H7 (cell line): ENCODE measurements around the gene DNAAF3. TPM values are rescaled to one million over a fixed set of nuclear protein-coding genes. Genes with fewer than 3 reads are reported as not detected.

ENCODE experiments used
- DNase-seq: peaks from one replicate; pipeline ENCODE4 v3.0.0; 2012
- H3K27me3 ChIP-seq: 2 replicates; pipeline ENCODE4 v1.6.0; 2011; ENCODE audit warnings: mild to moderate bottlenecking, low read length; ENCODE audit not compliant: control insufficient read depth, insufficient read depth
- H3K36me3 ChIP-seq: replicated peaks from 2 replicates; pipeline ENCODE4 v1.5.1; 2011; ENCODE audit warnings: low read length; ENCODE audit not compliant: control insufficient read depth, insufficient read depth
- H3K4me3 ChIP-seq: 2 replicates; pipeline ENCODE4 v1.5.1; 2011; ENCODE audit warnings: low read depth, mild to moderate bottlenecking, control low read depth, low read length, moderate library complexity; ENCODE audit not compliant: insufficient read depth
- total RNA-seq: library from RNA; depleted of rRNA; stranded (reverse); fragments of >200 nt; shearing (Covaris generic); gene quantifications from 2 replicates; pipeline ENCODE4 v1.2.3, GENCODE V29; 2014

Gene DNAAF3
- total RNA-seq, 1 experiment from 2014 or later, result 2.2 TPM

DNA sequence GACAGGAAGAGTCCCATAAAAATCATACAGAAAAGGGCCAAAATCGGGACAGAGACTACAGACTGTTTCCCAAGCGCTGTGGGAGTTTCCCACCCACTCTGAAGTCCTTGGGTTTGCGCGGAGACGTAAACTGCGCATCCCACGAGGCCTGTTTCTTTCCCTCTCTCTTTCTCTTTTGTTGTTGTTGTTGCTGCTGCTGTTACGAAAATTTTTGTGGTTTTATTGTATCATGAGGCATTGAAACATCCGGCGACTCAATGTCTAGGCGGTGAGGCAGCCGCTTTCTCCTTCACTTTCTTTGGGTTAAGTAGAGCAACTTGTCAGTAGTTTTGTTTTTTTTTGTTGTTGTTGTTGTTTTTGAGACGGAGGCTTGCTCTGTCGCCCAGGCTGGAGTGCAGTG, 47.4 kb downstream of the DNAAF3 start:
- Histone ChIP-seq H3K36me3 (no peaks in the 10 kb centered on the region), H3K27me3 (no peaks in the 10 kb centered on the region; the same call in 1 of the 2 replicates), H3K4me3 (peak overlapping the region; percentile 63)
- no peak for DNase-seq

DNA sequence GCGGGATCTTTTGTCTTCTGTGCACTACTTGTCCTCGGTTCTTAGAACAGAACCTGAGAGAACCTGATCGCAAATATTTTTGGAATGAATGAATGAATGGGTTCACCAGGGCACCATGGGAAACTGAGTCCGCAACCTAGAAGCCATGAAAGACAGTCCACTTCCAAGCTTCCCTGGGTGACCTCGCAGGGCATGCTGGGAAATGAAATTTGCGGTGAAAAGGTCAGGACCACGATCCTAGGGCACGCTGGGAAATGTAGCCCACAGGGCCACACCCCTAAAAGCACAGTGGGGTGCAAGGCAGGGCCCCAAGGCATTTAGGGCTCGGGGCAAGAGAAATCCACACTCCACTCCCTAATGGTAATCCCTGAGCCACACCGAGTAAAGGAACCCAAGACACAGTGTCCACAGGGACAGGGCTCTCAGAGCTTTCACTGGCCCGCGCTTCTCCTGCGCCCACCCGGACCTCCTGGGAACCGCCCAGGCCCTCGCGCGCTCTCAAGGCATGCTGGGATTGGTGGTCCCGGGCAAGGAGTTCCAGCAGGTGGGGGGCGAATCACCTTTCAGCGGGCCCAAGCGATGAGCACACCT, 47.9 kb downstream of the DNAAF3 start:
- DNase-seq, result peak; percentile 90
- peak overlapping the region; percentile 63 for H3K4me3 ChIP-seq

DNA sequence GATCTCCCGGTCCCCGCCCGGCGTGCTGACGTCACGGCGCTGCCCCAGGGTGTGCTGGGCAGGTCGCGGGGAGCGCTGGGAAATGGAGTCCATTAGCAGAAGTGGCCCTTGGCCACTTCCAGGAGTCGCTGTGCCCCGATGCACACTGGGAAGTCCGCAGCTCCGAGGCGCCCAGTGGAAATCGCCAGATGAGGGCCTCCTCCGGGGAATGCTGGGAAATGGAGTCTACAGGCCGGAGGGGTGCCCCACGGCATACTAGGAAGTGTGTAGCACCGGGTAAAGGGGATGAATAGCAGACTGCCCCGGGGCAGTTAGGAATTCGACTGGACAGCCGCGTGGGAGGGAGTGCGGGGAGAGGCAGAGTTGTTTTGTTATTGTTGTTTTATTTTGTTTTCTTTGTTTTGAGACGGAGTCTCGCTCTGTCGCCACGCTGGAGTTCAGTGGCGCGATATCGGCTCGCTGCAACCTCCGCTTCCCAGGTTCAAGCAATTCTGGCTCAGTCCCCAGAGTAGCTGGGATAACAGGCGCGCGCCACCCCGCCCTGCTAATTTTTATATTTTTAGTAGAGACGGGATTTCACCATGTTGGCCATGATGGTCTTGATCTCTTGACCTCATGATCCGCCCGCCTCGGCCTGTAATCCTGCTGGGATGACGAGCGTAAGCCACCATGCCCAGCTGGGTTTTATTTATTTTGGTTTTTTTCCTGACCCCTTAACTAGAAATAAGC, 48.6 kb downstream of the DNAAF3 start:
- peak; percentile 99 for DNase-seq
- H3K27me3 ChIP-seq, result no peaks in the 10 kb centered on the region; the same call in 1 of the 2 replicates
- H3K36me3 ChIP-seq, result no peaks in the 10 kb centered on the region
- H3K4me3 ChIP-seq, result peak overlapping the region; percentile 63

More for the DNA sequence above, 47.9 kb downstream of the DNAAF3 start:
- Histone ChIP-seq H3K27me3 (no peaks in the 10 kb centered on the region; the same call in 1 of the 2 replicates), H3K36me3 (no peaks in the 10 kb centered on the region)

DNA sequence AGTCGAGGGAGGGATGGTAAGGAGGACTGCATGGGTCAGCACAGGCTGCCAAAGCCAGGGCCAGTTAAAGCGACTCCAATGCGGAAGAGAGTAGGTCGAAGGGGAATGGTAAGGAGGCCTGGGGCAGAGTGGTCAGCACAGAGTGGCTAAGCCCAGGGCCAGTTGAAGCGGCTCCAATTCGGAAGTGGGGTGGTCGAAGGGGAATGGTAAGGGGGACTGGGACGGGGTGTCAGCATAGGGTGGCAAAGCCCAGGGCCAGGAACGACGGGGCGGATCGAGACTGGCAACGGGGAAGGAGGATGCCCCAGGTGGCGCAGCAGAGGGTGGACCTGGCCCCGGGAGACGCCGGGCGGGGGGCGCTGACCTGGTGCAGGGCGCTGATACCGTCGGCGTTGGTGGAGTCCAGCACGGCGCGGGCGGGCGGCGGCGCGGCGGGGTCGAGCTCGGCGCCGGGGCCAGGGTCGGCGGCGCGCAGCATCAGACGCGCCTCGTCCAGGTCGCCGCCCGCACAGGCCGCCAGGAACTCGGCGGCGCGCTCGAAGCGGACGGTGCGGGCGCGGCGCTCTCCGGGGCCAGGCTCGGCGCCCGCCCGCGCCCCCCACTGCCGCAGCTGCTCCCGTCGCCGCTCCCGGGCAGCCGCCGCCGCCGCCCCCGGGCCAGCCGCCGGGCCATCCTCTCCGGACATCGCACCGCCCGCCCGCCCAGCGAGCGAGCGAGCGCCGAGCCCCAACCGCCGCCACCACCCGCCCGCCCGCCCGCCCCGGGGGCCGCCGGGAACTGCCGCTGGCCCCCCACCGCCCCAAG, 49.4 kb downstream of the DNAAF3 start, which contains the start of gene PPP1R12C:
Gene PPP1R12C, minus strand, starts transcription at position 779 of the 804 bp plus-strand sequence. Its CDS starts 94 bp downstream, at position 685.
- Histone ChIP-seq H3K4me3 (peak within 1 kb of the TSS; percentile 79), H3K36me3 (no peaks in the 10 kb centered on the region), H3K27me3 (no peaks in the 10 kb centered on the region; the same call in 1 of the 2 replicates)
- DNase-seq, result peak; percentile 67

DNA sequence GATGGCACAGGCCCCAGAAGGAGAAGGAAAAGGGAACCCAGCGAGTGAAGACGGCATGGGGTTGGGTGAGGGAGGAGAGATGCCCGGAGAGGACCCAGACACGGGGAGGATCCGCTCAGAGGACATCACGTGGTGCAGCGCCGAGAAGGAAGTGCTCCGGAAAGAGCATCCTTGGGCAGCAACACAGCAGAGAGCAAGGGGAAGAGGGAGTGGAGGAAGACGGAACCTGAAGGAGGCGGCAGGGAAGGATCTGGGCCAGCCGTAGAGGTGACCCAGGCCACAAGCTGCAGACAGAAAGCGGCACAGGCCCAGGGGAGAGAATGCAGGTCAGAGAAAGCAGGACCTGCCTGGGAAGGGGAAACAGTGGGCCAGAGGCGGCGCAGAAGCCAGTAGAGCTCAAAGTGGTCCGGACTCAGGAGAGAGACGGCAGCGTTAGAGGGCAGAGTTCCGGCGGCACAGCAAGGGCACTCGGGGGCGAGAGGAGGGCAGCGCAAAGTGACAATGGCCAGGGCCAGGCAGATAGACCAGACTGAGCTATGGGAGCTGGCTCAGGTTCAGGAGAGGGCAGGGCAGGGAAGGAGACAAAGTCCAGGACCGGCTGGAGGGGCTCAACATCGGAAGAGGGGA, 50.1 kb downstream of the DNAAF3 start:
- H3K36me3 ChIP-seq, result no peaks in the 10 kb centered on the region
- DNase-seq, result peak; percentile 81
- peak overlapping the region; percentile 79 for H3K4me3 ChIP-seq
- no peaks in the 10 kb centered on the region; the same call in 1 of the 2 replicates for H3K27me3 ChIP-seq

DNA sequence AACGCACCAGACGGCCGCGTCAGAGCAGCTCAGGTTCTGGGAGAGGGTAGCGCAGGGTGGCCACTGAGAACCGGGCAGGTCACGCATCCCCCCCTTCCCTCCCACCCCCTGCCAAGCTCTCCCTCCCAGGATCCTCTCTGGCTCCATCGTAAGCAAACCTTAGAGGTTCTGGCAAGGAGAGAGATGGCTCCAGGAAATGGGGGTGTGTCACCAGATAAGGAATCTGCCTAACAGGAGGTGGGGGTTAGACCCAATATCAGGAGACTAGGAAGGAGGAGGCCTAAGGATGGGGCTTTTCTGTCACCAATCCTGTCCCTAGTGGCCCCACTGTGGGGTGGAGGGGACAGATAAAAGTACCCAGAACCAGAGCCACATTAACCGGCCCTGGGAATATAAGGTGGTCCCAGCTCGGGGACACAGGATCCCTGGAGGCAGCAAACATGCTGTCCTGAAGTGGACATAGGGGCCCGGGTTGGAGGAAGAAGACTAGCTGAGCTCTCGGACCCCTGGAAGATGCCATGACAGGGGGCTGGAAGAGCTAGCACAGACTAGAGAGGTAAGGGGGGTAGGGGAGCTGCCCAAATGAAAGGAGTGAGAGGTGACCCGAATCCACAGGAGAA, 50.9 kb downstream of the DNAAF3 start:
- no peak overlapping the region for H3K4me3 ChIP-seq
- peak; percentile 51 for DNase-seq
- H3K27me3 ChIP-seq, result no peaks in the 10 kb centered on the region; the same call in 1 of the 2 replicates
- H3K36me3 ChIP-seq, result no peaks in the 10 kb centered on the region

DNA sequence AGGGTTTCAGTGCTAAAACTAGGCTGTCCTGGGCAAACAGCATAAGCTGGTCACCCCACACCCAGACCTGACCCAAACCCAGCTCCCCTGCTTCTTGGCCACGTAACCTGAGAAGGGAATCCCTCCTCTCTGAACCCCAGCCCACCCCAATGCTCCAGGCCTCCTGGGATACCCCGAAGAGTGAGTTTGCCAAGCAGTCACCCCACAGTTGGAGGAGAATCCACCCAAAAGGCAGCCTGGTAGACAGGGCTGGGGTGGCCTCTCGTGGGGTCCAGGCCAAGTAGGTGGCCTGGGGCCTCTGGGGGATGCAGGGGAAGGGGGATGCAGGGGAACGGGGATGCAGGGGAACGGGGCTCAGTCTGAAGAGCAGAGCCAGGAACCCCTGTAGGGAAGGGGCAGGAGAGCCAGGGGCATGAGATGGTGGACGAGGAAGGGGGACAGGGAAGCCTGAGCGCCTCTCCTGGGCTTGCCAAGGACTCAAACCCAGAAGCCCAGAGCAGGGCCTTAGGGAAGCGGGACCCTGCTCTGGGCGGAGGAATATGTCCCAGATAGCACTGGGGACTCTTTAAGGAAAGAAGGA, 51.8 kb downstream of the DNAAF3 start:
- no peaks in the 10 kb centered on the region; the same call in 1 of the 2 replicates for H3K27me3 ChIP-seq
- H3K4me3 ChIP-seq, result no peak overlapping the region
- H3K36me3 ChIP-seq, result no peaks in the 10 kb centered on the region
- DNase-seq, result peak; percentile 44

DNA sequence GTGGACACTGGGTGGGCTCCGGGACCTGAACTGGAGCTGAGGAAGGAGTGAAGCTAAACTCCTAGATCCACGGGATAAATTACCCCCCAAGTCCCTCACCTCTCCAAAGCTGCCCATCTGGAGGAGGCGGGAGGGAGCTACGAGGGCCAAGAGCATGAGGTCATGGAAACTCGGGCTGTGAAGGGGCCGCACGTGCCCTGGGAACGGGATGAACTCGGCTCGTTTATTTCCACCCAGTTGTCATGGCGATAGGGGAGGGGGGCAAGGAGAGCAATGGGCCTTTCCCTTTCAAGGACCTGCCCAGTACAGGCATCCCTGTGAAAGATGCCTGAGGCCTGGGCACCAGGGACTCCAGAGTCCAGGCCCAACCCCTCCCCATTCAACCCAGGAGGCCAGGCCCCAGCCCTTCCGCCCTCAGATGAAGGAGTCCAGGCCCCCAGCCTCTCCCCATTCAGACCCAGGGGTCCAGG, 52.8 kb downstream of the DNAAF3 start:
- H3K27me3 ChIP-seq, result no peaks in the 10 kb centered on the region
- H3K4me3 ChIP-seq, result no peak overlapping the region
- no peaks in the 10 kb centered on the region for H3K36me3 ChIP-seq
- peak; percentile 92 for DNase-seq

DNA sequence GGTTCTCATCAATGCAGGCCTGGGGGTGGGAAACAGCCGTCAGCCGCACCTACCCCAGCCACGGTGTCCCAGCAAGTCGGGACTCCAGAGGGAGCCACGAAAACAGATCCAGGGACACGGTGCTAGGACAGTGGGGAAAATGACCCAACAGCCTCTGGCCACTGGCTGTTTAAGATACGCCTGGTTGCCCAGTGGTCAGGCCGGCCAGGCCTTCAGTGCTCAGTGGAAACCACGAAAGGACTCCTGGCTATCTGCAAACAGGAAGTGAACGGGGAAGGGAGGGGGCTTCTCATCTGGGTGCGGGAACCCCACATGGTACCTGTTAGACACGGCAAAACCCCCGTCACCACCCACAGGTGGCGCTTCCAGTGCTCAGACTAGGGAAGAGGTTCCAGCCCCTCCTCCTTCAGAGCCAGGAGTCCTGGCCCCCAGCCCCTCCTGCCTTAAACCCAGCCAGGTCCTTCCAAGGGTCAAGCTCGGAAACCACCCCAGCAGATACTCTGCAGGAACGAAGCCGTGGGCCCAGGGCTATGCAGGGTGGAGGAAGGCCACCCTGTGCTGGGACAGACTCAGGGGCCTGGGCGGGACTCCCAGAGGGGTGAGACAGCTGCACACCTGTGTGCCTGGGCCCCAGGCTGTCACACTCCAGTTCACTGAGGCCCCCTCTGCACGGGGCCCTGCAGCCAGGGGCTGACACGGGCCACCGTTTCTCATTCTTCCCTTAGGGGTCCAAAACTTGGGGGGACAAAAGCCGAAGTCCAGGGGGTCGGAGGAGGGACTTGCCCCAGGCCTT, 53.4 kb downstream of the DNAAF3 start:
- Histone ChIP-seq H3K36me3 (no peaks in the 10 kb centered on the region), H3K4me3 (no peak overlapping the region), H3K27me3 (no peaks in the 10 kb centered on the region)
- DNase-seq, result peak; percentile 82

DNA sequence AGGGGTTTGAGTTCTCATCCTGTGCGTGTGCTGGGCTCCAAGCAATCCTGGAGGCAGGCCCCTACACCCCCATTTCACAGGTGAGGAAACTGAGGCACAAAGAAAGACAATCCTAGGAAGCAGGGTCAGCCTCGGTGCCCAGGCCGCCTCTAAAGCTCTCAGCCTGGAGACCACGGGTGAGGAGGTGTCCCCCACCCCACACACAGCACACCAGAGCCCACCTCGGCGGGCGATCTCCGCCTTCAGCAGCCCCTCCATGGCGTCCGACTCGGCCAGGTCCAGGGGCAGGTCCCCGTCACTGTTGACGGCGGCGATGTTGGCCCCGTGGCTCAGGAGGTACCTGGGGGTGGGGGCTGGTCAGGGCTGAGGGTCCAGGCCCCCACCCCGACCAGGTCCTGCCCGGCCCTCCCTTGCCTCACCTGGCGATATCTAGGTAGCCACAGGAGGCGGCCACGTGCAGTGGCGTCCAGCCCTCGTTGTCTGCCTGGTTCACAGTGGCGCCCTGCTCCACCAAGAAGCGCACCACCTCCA, 54.1 kb downstream of the DNAAF3 start:
- no peaks in the 10 kb centered on the region for H3K27me3 ChIP-seq
- no peaks in the 10 kb centered on the region for H3K36me3 ChIP-seq
- DNase-seq, result no peak
- no peak overlapping the region for H3K4me3 ChIP-seq

DNA sequence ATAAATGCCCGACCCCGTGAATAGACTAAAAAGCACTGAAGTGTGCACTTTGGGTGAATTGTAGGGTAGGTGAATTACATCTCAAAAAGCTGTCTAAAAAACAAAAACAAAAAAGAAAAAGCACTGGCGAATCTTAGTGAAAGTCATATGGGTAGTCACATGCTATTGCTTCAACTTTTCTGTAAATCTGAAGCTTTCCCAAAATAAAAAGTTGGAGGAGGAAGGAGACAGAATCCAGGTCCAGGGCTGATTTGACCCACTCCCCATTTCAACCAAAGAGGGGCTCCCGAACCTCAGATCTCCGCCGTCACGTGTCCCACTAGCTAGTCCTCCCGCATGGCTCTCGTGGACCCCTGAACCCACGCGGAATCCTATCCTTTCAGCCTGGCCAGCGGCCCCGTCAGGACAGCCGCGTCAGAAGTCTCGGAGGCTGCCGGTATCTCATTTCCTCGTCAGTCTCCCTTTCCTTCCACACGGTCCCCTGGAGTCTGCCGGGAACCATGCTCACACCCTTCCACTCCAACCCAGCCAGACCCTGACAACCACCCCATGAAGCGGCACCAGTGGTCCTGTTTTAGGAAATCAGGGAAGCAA, 55.1 kb downstream of the DNAAF3 start:
- no peaks in the 10 kb centered on the region for H3K36me3 ChIP-seq
- DNase-seq, result peak; percentile 37
- H3K4me3 ChIP-seq, result no peak overlapping the region
- H3K27me3 ChIP-seq, result no peaks in the 10 kb centered on the region

DNA sequence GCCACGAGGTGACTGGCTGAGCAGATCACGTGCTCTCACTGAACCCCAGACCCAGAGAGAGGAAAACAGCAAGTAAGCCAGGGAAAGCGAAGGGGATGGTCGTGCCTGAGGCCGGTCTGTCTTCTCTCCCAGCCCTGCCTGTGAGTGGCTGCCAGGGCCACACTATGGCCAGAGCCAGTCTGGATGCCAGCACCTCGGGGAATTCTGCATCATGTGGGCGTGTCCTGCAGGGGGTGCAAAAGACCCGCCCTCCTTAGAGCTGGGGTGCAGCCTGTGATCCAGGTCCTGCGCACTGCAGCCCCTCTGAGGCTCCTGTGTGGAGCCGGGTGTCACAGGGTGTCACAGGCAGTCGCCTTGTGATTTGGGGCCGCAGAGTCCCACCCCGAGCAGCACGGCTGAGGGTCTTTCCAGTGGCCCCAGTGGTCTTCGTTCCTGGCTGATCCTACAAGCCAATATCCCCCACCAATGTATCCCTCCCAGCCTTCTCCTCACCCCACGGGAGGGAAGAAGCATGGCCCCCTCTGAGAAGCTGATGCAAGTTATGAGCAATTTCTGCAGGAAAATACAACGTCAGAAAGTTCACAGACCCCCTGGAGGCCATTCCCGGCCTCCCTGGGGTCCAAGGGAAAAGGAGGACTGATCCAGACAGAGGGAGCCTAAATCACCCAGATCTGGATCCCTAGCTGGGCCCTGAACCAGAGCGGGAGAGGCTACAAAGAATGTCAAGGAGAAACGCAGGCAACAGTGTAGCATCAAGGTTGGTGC, 56.7 kb downstream of the DNAAF3 start:
- DNase-seq, result peak; percentile 59
- no peak overlapping the region for H3K4me3 ChIP-seq
- no peaks in the 10 kb centered on the region for H3K36me3 ChIP-seq
- no peaks in the 10 kb centered on the region for H3K27me3 ChIP-seq
